ENCODE results near the gene TLNRD1. TPM values are rescaled to one million over a fixed set of nuclear protein-coding genes. Genes with fewer than 3 reads are reported as not detected.

The TLNRD1 gene
- total RNA-seq, 1 experiment from 2014 or later, result 19.3 TPM

DNA sequence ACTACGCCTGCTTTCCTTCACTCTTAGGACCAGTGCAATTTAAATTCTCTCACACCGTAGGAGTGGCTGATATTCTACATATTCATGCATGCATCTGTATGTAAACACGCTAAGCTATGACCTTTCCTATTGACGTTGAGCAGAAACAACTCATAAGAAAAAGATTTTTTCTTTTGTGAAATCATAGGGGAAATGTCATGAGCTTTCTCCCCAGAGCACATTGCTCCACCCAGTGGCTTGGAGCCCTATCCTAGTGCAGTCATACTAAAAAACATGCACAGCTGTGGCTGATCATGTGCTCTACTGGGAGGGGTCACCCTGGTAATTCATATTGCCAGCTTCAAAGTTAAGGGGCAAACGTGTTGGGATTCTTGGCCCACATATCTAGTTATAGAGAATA lies 9.3 kb upstream of the TLNRD1 start:
- Histone ChIP-seq H3K23me2 (ENCODE audit: insufficient read length, low read depth, low read length, poor library complexity, severe bottlenecking) (peaks cover 8% of the 10 kb centered on the region), H3K4me2 (ENCODE audit: insufficient read depth, insufficient read length, low read length) (no peak overlapping the region), H4K20me1 (ENCODE audit: control insufficient read depth, insufficient read depth, insufficient read length) (no peaks in the 10 kb centered on the region), H3K9me3 (ENCODE audit: control insufficient read depth, low read depth, low read length) (no peaks in the 10 kb centered on the region), H4K8ac (replicated peaks; ENCODE audit: insufficient read length, low read depth, low read length) (no peak overlapping the region), H3K4ac (ENCODE audit: low read depth, low read length) (no peak overlapping the region), H2BK120ac (ENCODE audit: low read depth, low read length, poor library complexity, severe bottlenecking) (no peak overlapping the region), H2AK5ac (ENCODE audit: insufficient read length, low read length) (no peak overlapping the region), H2BK20ac (ENCODE audit: low read depth, low read length, poor library complexity, severe bottlenecking) (no peak overlapping the region), H3K9ac (ENCODE audit: extremely low read depth, insufficient read length, low read length) (no peak overlapping the region), H3K27ac (ENCODE audit: insufficient read length, low read depth, low read length) (no peak overlapping the region), H3K18ac (ENCODE audit: insufficient read length, low read depth, low read length) (no peak overlapping the region), H4K91ac (ENCODE audit: insufficient read length, low read depth, low read length) (no peak overlapping the region), H2BK12ac (ENCODE audit: insufficient read length, low read depth, low read length) (no peak overlapping the region), H2AFZ (ENCODE audit: low read length) (no peak overlapping the region), H3K23ac (ENCODE audit: insufficient read length, low read depth, low read length) (no peak overlapping the region), H3K56ac (ENCODE audit: insufficient read length, low read depth, low read length) (no peak overlapping the region), H3K4me1 (ENCODE audit: insufficient read depth, low read length) (peaks cover 2% of the 10 kb centered on the region), H4K5ac (ENCODE audit: insufficient read length, low read depth, low read length) (no peak overlapping the region), H3K27me3 (ENCODE audit: insufficient read depth, low read length) (no peaks in the 10 kb centered on the region), H3T11ph (ENCODE audit: low read length) (no peak overlapping the region), H2BK15ac (ENCODE audit: low read depth, low read length) (no peak overlapping the region), H3K79me2 (ENCODE audit: insufficient read depth, low read length) (peaks cover 23% of the 10 kb centered on the region), H3K79me1 (ENCODE audit: insufficient read depth, low read depth, low read length, poor library complexity, severe bottlenecking) (peaks cover 9% of the 10 kb centered on the region), H2BK5ac (ENCODE audit: insufficient read length, low read length) (no peak overlapping the region), H3K14ac (ENCODE audit: insufficient read depth, low read length) (no peak overlapping the region)
- no peak for DNase-seq
- no CpG with 5 or more reads among the region's 5 CpGs for WGBS (ENCODE audit: extremely low coverage, insufficient read length, low lambda C conversion rate)
- Mint-ChIP-seq H3K36me3 (ENCODE audit: insufficient read depth in 1 of 3, low read depth in 3 of 3) (peaks cover 0 to 9% (median 2%) of the 10 kb centered on the region in 3 experiments; a peak in 3 of 7 replicates), H3K27me3 (ENCODE audit: low read depth) (no peaks in the 10 kb centered on the region), H3K9me3 (no peaks in the 10 kb centered on the region), H3K4me3 (no peak overlapping the region), H3K4me1 (peaks cover 28 to 32% of the 10 kb centered on the region in 2 experiments), H3K27ac (no peak overlapping the region)
- TF ChIP-seq, protein P1, sequence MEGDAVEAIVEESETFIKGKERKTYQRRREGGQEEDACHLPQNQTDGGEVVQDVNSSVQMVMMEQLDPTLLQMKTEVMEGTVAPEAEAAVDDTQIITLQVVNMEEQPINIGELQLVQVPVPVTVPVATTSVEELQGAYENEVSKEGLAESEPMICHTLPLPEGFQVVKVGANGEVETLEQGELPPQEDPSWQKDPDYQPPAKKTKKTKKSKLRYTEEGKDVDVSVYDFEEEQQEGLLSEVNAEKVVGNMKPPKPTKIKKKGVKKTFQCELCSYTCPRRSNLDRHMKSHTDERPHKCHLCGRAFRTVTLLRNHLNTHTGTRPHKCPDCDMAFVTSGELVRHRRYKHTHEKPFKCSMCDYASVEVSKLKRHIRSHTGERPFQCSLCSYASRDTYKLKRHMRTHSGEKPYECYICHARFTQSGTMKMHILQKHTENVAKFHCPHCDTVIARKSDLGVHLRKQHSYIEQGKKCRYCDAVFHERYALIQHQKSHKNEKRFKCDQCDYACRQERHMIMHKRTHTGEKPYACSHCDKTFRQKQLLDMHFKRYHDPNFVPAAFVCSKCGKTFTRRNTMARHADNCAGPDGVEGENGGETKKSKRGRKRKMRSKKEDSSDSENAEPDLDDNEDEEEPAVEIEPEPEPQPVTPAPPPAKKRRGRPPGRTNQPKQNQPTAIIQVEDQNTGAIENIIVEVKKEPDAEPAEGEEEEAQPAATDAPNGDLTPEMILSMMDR (conservative IDR thresholded peaks at IDR 0.05), result no peak
